H1 (cell line): ENCODE measurements around the gene HMCN1. TPM values are rescaled to one million over a fixed set of nuclear protein-coding genes. Genes with fewer than 3 reads are reported as not detected.
A peak's percentile ranks its signal among the peaks of the same experiment; 100 is the strongest.

Experiments used
- CTCF ChIA-PET: fragments of 300-600 bp; sonication (Branson Sonifier 250); formaldehyde crosslinking; loops from one replicate; lab custom pipeline; 2021; ENCODE audit not compliant: partially characterized antibody; lab: Charles Lee
- POLR2A ChIA-PET: fragments of 300-600 bp; sonication (Branson Sonifier 250); formaldehyde crosslinking; loops from one replicate; lab custom pipeline; 2021; ENCODE audit warnings: inconsistent platforms; ENCODE audit not compliant: partially characterized antibody; lab: Charles Lee
- DNase-seq, 2 experiments: peaks; one replicate each; pipeline versions ENCODE4 v3.0.0 to v3.0.0-alpha.2; 2010 to 2022; ENCODE audit warnings: low spot score in 2 of 2, low read depth in 1 of 2, mixed read lengths in 1 of 2
- FAIRE-seq: peaks from 2 replicates; lab custom pipeline; 2011; peaks lifted over from hg19 to GRCh38; lab: Jason Lieb, UNC
- H2AFZ ChIP-seq: 2 replicates; pipeline ENCODE4 v1.8.1; 2012; ENCODE audit warnings: low read length, inconsistent platforms
- H2AK5ac ChIP-seq: 2 replicates; pipeline ENCODE4 v1.6.1; 2013; ENCODE audit warnings: low read depth, low read length
- H2BK120ac ChIP-seq: replicated peaks from 2 replicates; pipeline ENCODE3; 2013; ENCODE audit warnings: low read depth, low read length, inconsistent platforms
- H2BK12ac ChIP-seq: 2 replicates; pipeline ENCODE4 v1.6.1; 2013; ENCODE audit warnings: low read depth, low read length
- H2BK15ac ChIP-seq: 2 replicates; pipeline ENCODE4 v1.6.1; 2013; ENCODE audit warnings: low read length
- H2BK20ac ChIP-seq: 2 replicates; pipeline ENCODE4 v1.6.1; 2013; ENCODE audit warnings: low read length
- H2BK5ac ChIP-seq: 2 replicates; pipeline ENCODE4 v1.6.1; 2013; ENCODE audit warnings: low read depth, low read length
- H3K14ac ChIP-seq: 2 replicates; pipeline ENCODE4 v1.6.1; 2013; ENCODE audit warnings: inconsistent platforms; ENCODE audit not compliant: insufficient read length
- H3K18ac ChIP-seq: 2 replicates; pipeline ENCODE4 v1.6.1; 2013; ENCODE audit warnings: low read length; ENCODE audit errors: extremely low read depth
- H3K23ac ChIP-seq: 2 replicates; pipeline ENCODE4 v1.6.1; 2013; ENCODE audit warnings: inconsistent platforms; ENCODE audit not compliant: insufficient read length
- H3K23me2 ChIP-seq: 2 replicates; pipeline ENCODE4 v1.6.1; 2013; ENCODE audit warnings: low read depth, low read length
- H3K27ac ChIP-seq: 2 replicates; pipeline ENCODE4 v1.6.1; 2011; ENCODE audit warnings: low read depth, low read length, inconsistent platforms
- H3K27me3 ChIP-seq, 4 experiments: replicated peaks in 1 of 4; 1 replicate in 1 of 4; 2 replicates in 3 of 4; pipeline versions ENCODE4 v1.6.1 to v1.8.1; 2011 to 2013; ENCODE audit warnings: low read length in 3 of 4, mild to moderate bottlenecking in 3 of 4, inconsistent platforms in 2 of 4, mixed read lengths in 2 of 4, moderate library complexity in 1 of 4; ENCODE audit not compliant: control insufficient read depth in 3 of 4, insufficient read depth in 3 of 4; ENCODE audit errors: extremely low read depth in 1 of 4
- H3K36me3 ChIP-seq, 4 experiments: 2 replicates each; pipeline versions ENCODE4 v1.6.1 to v1.8.1; 2011 to 2013; ENCODE audit warnings: mild to moderate bottlenecking in 4 of 4, low read length in 3 of 4, moderate library complexity in 2 of 4, control low read depth in 1 of 4, inconsistent platforms in 1 of 4; ENCODE audit not compliant: insufficient read depth in 4 of 4, control insufficient read depth in 2 of 4
- H3K4ac ChIP-seq: replicated peaks from 2 replicates; pipeline ENCODE3; 2013; ENCODE audit warnings: low read length, low read depth, mixed read lengths, inconsistent platforms; ENCODE audit not compliant: insufficient read length
- H3K4me1 ChIP-seq, 4 experiments: replicated peaks in 1 of 4; 1 replicate in 1 of 4; 2 replicates in 3 of 4; pipeline versions ENCODE4 v1.6.1 to v1.8.1; 2011 to 2013; ENCODE audit warnings: low read length in 3 of 4, inconsistent platforms in 2 of 4, mixed read lengths in 1 of 4; ENCODE audit not compliant: insufficient read depth in 4 of 4, control insufficient read depth in 3 of 4
- H3K4me2 ChIP-seq, 2 experiments: 2 replicates each; pipeline versions ENCODE4 v1.6.1 to v1.8.1; 2011 to 2013; ENCODE audit warnings: low read depth in 2 of 2, low read length in 2 of 2, control low read depth in 1 of 2, inconsistent platforms in 1 of 2, mild to moderate bottlenecking in 1 of 2; ENCODE audit not compliant: insufficient read depth in 1 of 2
- H3K4me3 ChIP-seq, 4 experiments: fragments of 200-600, 300-600 bp in 1 of 4; sonication (generic), shearing (Covaris generic), sonication (Bioruptor Twin) in 1 of 4; 2 replicates each; pipeline versions ENCODE4 v1.5.1 to v1.8.1; 2011 to 2016; ENCODE audit warnings: low read length in 4 of 4, low read depth in 3 of 4, control low read depth in 2 of 4, inconsistent platforms in 2 of 4, mild to moderate bottlenecking in 2 of 4, mixed read lengths in 1 of 4, moderate library complexity in 1 of 4; ENCODE audit not compliant: insufficient read depth in 2 of 4; ENCODE audit errors: extremely low read depth in 1 of 4
- H3K56ac ChIP-seq: replicated peaks from 2 replicates; pipeline ENCODE3; 2013; ENCODE audit warnings: low read depth, mild to moderate bottlenecking, mixed read lengths, low read length, inconsistent platforms; ENCODE audit not compliant: insufficient read length
- H3K79me1 ChIP-seq: 2 replicates; pipeline ENCODE4 v1.6.1; 2013; ENCODE audit warnings: low read depth, low read length, control low read depth
- H3K79me2 ChIP-seq, 2 experiments: 2 replicates each; pipeline versions ENCODE4 v1.6.1 to v1.8.1; 2012 to 2013; ENCODE audit warnings: low read length in 2 of 2, mild to moderate bottlenecking in 2 of 2, inconsistent platforms in 1 of 2; ENCODE audit not compliant: insufficient read depth in 2 of 2, control insufficient read depth in 1 of 2
- H3K9ac ChIP-seq, 4 experiments: replicated peaks in 1 of 4; 1 replicate in 1 of 4; 2 replicates in 3 of 4; pipeline versions ENCODE4 v1.6.1 to v1.8.1; 2011 to 2013; ENCODE audit warnings: low read depth in 3 of 4, low read length in 3 of 4, control low read depth in 2 of 4, mild to moderate bottlenecking in 2 of 4, moderate library complexity in 2 of 4, inconsistent platforms in 1 of 4; ENCODE audit errors: extremely low read depth in 1 of 4
- H3K9me3 ChIP-seq, 2 experiments: 2 replicates each; pipeline versions ENCODE4 v1.6.1 to v1.8.1; 2012 to 2013; ENCODE audit warnings: mild to moderate bottlenecking in 2 of 2, moderate library complexity in 2 of 2, control low read depth in 1 of 2, inconsistent platforms in 1 of 2, low read depth in 1 of 2, low read length in 1 of 2, mixed read lengths in 1 of 2; ENCODE audit not compliant: insufficient read depth in 2 of 2
- H4K20me1 ChIP-seq, 2 experiments: replicated peaks in 1 of 2; 2 replicates each; pipeline versions ENCODE3 to v1.8.1; 2011 to 2013; ENCODE audit warnings: inconsistent platforms in 2 of 2, low read length in 2 of 2, mild to moderate bottlenecking in 1 of 2; ENCODE audit not compliant: insufficient read depth in 2 of 2, control insufficient read depth in 1 of 2
- H4K5ac ChIP-seq: 2 replicates; pipeline ENCODE4 v1.6.1; 2013; ENCODE audit warnings: low read length, low read depth, mixed read lengths, inconsistent platforms; ENCODE audit not compliant: insufficient read length
- H4K8ac ChIP-seq: 2 replicates; pipeline ENCODE4 v1.8.0; 2013; ENCODE audit warnings: mild to moderate bottlenecking, moderate library complexity, low read length, inconsistent platforms; ENCODE audit not compliant: insufficient read depth; ENCODE audit errors: extremely low read depth
- H4K91ac ChIP-seq: replicated peaks from 2 replicates; pipeline ENCODE3; 2013; ENCODE audit warnings: low read length, mixed read lengths, inconsistent platforms; ENCODE audit not compliant: insufficient read length
- HDAC6 ChIP-seq: IDR thresholded peaks from one replicate; pipeline ENCODE4 v1.7.1; 2012; ENCODE audit warnings: low read depth, mild to moderate bottlenecking, inconsistent platforms, low read length, moderate library complexity
- RAD21 ChIP-seq, 2 experiments: IDR thresholded peaks in 1 of 2; conservative IDR thresholded peaks in 1 of 2; 2 replicates each; pipeline ENCODE4 v1.6.1; 2011; ENCODE audit warnings: low read depth in 2 of 2, low read length in 2 of 2, improper control_type of control experiment in 1 of 2, inconsistent platforms in 1 of 2, mild to moderate bottlenecking in 1 of 2, moderate library complexity in 1 of 2
- WGBS, 2 experiments: shearing (Covaris generic) in 1 of 2; methylation state at CpG; one replicate each; pipeline versions ENCODE4 v1.1.6 to v1.1.7; 2013 to 2015; ENCODE audit warnings: low lambda C conversion rate in 2 of 2, mixed read lengths in 2 of 2, inconsistent platforms in 1 of 2, low coverage in 1 of 2, missing lambda C conversion rate in 1 of 2; ENCODE audit not compliant: insufficient replicate concordance in 2 of 2, insufficient coverage in 1 of 2, insufficient read length in 1 of 2; ENCODE audit errors: extremely low coverage in 1 of 2, missing lambda C conversion rate in 1 of 2; 5-methylcytosine and 5-hydroxymethylcytosine counted together
- polyA plus RNA-seq, 7 experiments: library from polyadenylated mRNA; depleted of rRNA in 3 of 7; stranded (reverse) in 5 of 7; unstranded in 2 of 7; fragments of >200 nt in 5 of 7; fragments of 200-250 nt in 2 of 7; gene quantifications; 1 replicate in 5 of 7; 2 replicates in 1 of 7; 4 replicates in 1 of 7; pipeline versions ENCODE4 v1.2.1 to v1.2.3, GENCODE V29; 2011 to 2013; ENCODE audit warnings: missing spikeins in 2 of 7, mixed read lengths in 2 of 7
- total RNA-seq: library from RNA; stranded (reverse); fragmentation: NEBNext Ultra II Directional; extraction: Animal tissue kit (Norgen Biotek cat#: 25700); gene quantifications from 2 replicates; pipeline ENCODE4 v1.2.1, GENCODE V29; 2021

HMCN1 gene
- total and polyA plus RNA-seq, 2 of the 8 experiments (the other 6 are each of a cell fraction or from before 2014, with no cell fraction given), result 13.8 to 14.6 TPM

DNA sequence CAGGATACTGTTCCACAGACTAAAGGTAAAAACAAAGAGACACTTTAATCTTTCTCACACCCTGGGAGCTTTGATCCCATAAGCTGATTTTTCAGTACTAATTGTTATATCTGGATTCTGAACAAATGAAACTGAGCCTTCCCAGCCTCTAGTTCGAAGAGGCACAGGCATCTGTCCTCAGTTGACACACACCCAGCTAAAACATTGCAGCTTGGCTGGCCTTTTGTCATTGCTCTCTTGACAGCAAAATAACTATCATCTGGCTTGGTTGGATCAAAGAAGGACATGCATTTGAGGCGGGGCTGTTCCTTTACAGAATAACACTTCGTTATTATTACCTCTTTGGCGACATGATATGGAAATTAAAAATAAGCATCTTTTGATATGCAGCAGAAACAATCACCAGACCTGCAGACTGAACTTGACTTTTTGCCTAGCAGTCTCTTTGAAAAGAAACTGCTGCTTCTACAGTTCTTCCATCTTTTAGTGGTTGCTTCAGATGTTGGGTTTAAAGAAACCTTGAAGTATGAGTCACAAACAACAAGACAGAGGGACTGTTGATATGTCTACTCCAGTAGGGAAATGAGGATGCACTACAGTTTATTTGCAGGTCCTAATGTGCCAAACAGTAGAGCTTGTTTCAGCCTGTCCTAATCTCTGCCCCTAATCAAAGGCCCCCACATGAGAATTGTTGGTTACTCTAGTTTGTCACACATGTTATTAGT lies 474.4 kb downstream of the HMCN1 start:
- H3K23ac ChIP-seq, result no peak overlapping the region
- no peak overlapping the region for H3K4me3 ChIP-seq
- no peak for TF ChIP-seq RAD21 (IDR thresholded peaks at IDR 0.05 in 1 of 2, conservative IDR thresholded peaks at IDR 0.05 in 1 of 2; ENCODE audit: low read depth in 2 of 2, low read length in 2 of 2)
- TF ChIP-seq HDAC6, result no peak
- H4K5ac ChIP-seq, result no peak overlapping the region
- no peaks in the 10 kb centered on the region for H3K27me3 ChIP-seq
- H3K4ac ChIP-seq, result no peak overlapping the region
- peak overlapping the region; percentile 9; the same call in 1 of the 2 replicates for H3K18ac ChIP-seq
- ChIA-PET POLR2A (no interaction called here), CTCF (interaction anchor here (0.8 to 8.8 kb wide), 5 partner anchors 10 to 489 kb away, joined by 3 to 42 read pairs (median 3); no protein-coding TSS in a partner anchor)
- H2AK5ac ChIP-seq, result no peak overlapping the region
- H3K9me3 ChIP-seq, result no peaks in the 10 kb centered on the region
- no peak overlapping the region for H2BK20ac ChIP-seq
- H4K8ac ChIP-seq, result no peak overlapping the region
- no peak overlapping the region for H3K14ac ChIP-seq
- no peaks in the 10 kb centered on the region for H3K79me2 ChIP-seq
- H2BK15ac ChIP-seq, result no peak overlapping the region
- no peak overlapping the region for H2BK12ac ChIP-seq
- no peaks in the 10 kb centered on the region for H3K23me2 ChIP-seq
- H2BK120ac ChIP-seq, result no peak overlapping the region
- no peaks in the 10 kb centered on the region for H3K79me1 ChIP-seq
- H3K27ac ChIP-seq, result no peak overlapping the region
- 88% methylated on average over 4 of the region's 4 CpGs; no CpG with 5 or more reads in 1 of the 2 experiments for WGBS, 2 experiments
- no peak overlapping the region for H2AFZ ChIP-seq
- no peak overlapping the region for H4K91ac ChIP-seq
- no peak overlapping the region for H3K4me2 ChIP-seq
- no peaks in the 10 kb centered on the region for H3K36me3 ChIP-seq
- no peak overlapping the region for H3K56ac ChIP-seq
- no peak overlapping the region for H3K9ac ChIP-seq
- peaks cover 0 to 7% (median 4%) of the 10 kb centered on the region in 4 experiments; a peak in 4 of 7 replicates for H3K4me1 ChIP-seq
- FAIRE-seq (no peak), DNase-seq (no peak)
- no peaks in the 10 kb centered on the region for H4K20me1 ChIP-seq
- H2BK5ac ChIP-seq, result no peak overlapping the region
